GM20431 (cell line): Measurements from ENCODE around the gene INTS11.

Experiments
- in situ Hi-C: fragments of 300-500 bp; cut with MseI, MboI; formaldehyde crosslinking; loops from one replicate; pipeline ENCODE4 v1.15.0; 2020; ENCODE audit warnings: low sequenced_read_pairs; ENCODE audit not compliant: unreplicated experiment

Gene INTS11

GRCh38 chr1:1291548-1292441, 32.7 kb downstream of the INTS11 start:
- in situ Hi-C loops, result no loop called here

- in situ Hi-C loops, result no loop called here
Measured at GRCh38 chr1:1291023-1291528, 33.4 kb downstream of the INTS11 start.

GRCh38 chr1:1290238-1290731, 34.2 kb downstream of the INTS11 start:
- in situ Hi-C loops, result no loop called here

GRCh38 chr1:1287288-1288110, 37.0 kb downstream of the INTS11 start:
- in situ Hi-C loops, result no loop called here

GRCh38 chr1:1286313-1287261, 37.9 kb downstream of the INTS11 start:
- in situ Hi-C loops, result no loop called here

GRCh38 chr1:1285611-1286311, 38.7 kb downstream of the INTS11 start:
- in situ Hi-C loops, result no loop called here

GRCh38 chr1:1285102-1285571, 39.3 kb downstream of the INTS11 start:
- in situ Hi-C loops, result no loop called here

- in situ Hi-C loops, result no loop called here
Measured at GRCh38 chr1:1284221-1285101, 40.0 kb downstream of the INTS11 start.

GRCh38 chr1:1283821-1284220, 40.6 kb downstream of the INTS11 start:
- in situ Hi-C loops, result no loop called here

GRCh38 chr1:1282998-1283397, 41.5 kb downstream of the INTS11 start:
- in situ Hi-C loops, result no loop called here

GRCh38 chr1:1281533-1282321, 42.7 kb downstream of the INTS11 start:
- in situ Hi-C loops, result no loop called here

- in situ Hi-C loops, result no loop called here
Measured at GRCh38 chr1:1280782-1281481, 43.5 kb downstream of the INTS11 start.

- in situ Hi-C loops, result no loop called here
Measured at GRCh38 chr1:1279028-1279427, 45.4 kb downstream of the INTS11 start.

- in situ Hi-C loops, result no loop called here
Measured at GRCh38 chr1:1278620-1279019, 45.8 kb downstream of the INTS11 start.

GRCh38 chr1:1275836-1276235, 48.6 kb downstream of the INTS11 start:
- in situ Hi-C loops, result no loop called here

GRCh38 chr1:1274931-1275431, 49.5 kb downstream of the INTS11 start:
- in situ Hi-C loops, result no loop called here
